Neural progenitor cell (in vitro differentiated cells): ENCODE measurements around the gene CBR3.
"Not testable (repeated sequence)": the region's sequence is repeated elsewhere in the genome, so short reads cannot be mapped to it uniquely, and the experiment has no call there.

Experiments used
- EZH2 ChIP-seq: fragments of 200-600 bp; sonication (generic); IDR thresholded peaks from 2 replicates; pipeline ENCODE4 v1.6.1; 2017; ENCODE audit warnings: antibody characterized with exemption, mild to moderate bottlenecking, moderate library complexity
- TF ChIP-seq, protein P1 (sequence below): fragments of 200-600 bp; sonication (generic); IDR thresholded peaks from 2 replicates; pipeline ENCODE4 v1.5.1; 2017; ENCODE audit warnings: antibody characterized with exemption, mild to moderate bottlenecking

- TF ChIP-seq, protein P1, sequence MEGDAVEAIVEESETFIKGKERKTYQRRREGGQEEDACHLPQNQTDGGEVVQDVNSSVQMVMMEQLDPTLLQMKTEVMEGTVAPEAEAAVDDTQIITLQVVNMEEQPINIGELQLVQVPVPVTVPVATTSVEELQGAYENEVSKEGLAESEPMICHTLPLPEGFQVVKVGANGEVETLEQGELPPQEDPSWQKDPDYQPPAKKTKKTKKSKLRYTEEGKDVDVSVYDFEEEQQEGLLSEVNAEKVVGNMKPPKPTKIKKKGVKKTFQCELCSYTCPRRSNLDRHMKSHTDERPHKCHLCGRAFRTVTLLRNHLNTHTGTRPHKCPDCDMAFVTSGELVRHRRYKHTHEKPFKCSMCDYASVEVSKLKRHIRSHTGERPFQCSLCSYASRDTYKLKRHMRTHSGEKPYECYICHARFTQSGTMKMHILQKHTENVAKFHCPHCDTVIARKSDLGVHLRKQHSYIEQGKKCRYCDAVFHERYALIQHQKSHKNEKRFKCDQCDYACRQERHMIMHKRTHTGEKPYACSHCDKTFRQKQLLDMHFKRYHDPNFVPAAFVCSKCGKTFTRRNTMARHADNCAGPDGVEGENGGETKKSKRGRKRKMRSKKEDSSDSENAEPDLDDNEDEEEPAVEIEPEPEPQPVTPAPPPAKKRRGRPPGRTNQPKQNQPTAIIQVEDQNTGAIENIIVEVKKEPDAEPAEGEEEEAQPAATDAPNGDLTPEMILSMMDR, result not testable (repeated sequence)
- not testable (repeated sequence) for TF ChIP-seq EZH2
Measured at GRCh38 chr21:36099695-36100211, 35.1 kb upstream of the CBR3 start.
